Omental fat pad (tissue), 4 donors: ENCODE measurements around the gene PDZK1IP1. TPM values are rescaled to one million over a fixed set of nuclear protein-coding genes. Genes with fewer than 3 reads are reported as not detected.

ENCODE experiments used
- ATAC-seq: fragments of 150-250 bp; one replicate; pipeline ENCODE4 v1.9.1; 2016; ENCODE audit warnings: mild to moderate bottlenecking, moderate library complexity; ENCODE audit not compliant: low FRiP score
- DNase-seq: peaks from one replicate; pipeline ENCODE4 v3.0.0-alpha.2; 2019; ENCODE audit warnings: low spot score
- CTCF ChIP-seq, 3 donors: fragments of 450-650 bp; IDR thresholded peaks; one replicate each; pipeline ENCODE4 v1.5.1; 2016 to 2017; ENCODE audit warnings: antibody characterized with exemption in 3 of 3, mild to moderate bottlenecking in 3 of 3, moderate library complexity in 2 of 3
- total RNA-seq, 4 donors: library from RNA; depleted of rRNA; stranded (reverse); fragments of >200 nt; gene quantifications; one replicate each; pipeline ENCODE4 v1.1.0, GENCODE V29; 2016

PDZK1IP1 gene
- total RNA-seq, 4 donors from 2014 or later, result 2.8 to 131 (median 25.3) TPM

- ATAC-seq (no peak), DNase-seq (no peak)
- TF ChIP-seq CTCF (IDR thresholded peaks at IDR 0.05), result no peak
Measured at GRCh38 chr1:47223174-47223920, 33.5 kb upstream of the PDZK1IP1 start.

GRCh38 chr1:47222476-47222875, 32.6 kb upstream of the PDZK1IP1 start:
- DNase-seq (no peak), ATAC-seq (no peak)
- no peak for TF ChIP-seq CTCF (IDR thresholded peaks at IDR 0.05)

GRCh38 chr1:47219590-47220220, 29.9 kb upstream of the PDZK1IP1 start:
- TF ChIP-seq CTCF (IDR thresholded peaks at IDR 0.05), result no peak
- DNase-seq (no peak), ATAC-seq (no peak)

GRCh38 chr1:47219001-47219400, 29.2 kb upstream of the PDZK1IP1 start:
- DNase-seq (no peak), ATAC-seq (no peak)
- no peak for TF ChIP-seq CTCF (IDR thresholded peaks at IDR 0.05)

- no peak for TF ChIP-seq CTCF (IDR thresholded peaks at IDR 0.05)
- no peak for ATAC-seq
- no peak for DNase-seq
Measured at GRCh38 chr1:47216278-47217059, 26.6 kb upstream of the PDZK1IP1 start.

- TF ChIP-seq CTCF (IDR thresholded peaks at IDR 0.05), result no peak
- no peak for ATAC-seq
Measured at GRCh38 chr1:47215713-47216112, 25.9 kb upstream of the PDZK1IP1 start.

More at GRCh38 chr1:47215713-47216112, 25.9 kb upstream of the PDZK1IP1 start:
- DNase-seq, result no peak
